HepG2 (cell line): ENCODE measurements around the gene ZDHHC16. TPM values are rescaled to one million over a fixed set of nuclear protein-coding genes. Genes with fewer than 3 reads are reported as not detected.

ENCODE experiments used
- ATAC-seq: fragments of 200-7000 bp; cut with Tn5 transposase; 3 replicates; pipeline ENCODE4 v1.9.1; 2020; ENCODE audit warnings: mild to moderate bottlenecking, moderate library complexity
- BruUV-seq: library from RNA; stranded (reverse); fragments of 400-500 nt; replicated peaks from 2 replicates; lab custom pipeline; 2021; lab: Mats Ljungman, UMichigan
- CTCF ChIA-PET: fragments of 300-600 bp; formaldehyde crosslinking; extraction: SDS; loops from one replicate; lab custom pipeline; 2021; ENCODE audit warnings: low total read pairs, inconsistent platforms, low intra/inter-chr PET ratio; lab: Yijun Ruan, JAX
- POLR2A ChIA-PET: fragments of 350-600 bp; sonication (Branson Sonifier 250); formaldehyde crosslinking; loops from one replicate; lab custom pipeline; 2020; ENCODE audit warnings: antibody characterized with exemption, inconsistent platforms; lab: Yijun Ruan, JAX
- DNase-seq: peaks from one replicate; pipeline ENCODE4 v3.0.0-alpha.2; 2015; ENCODE audit warnings: low spot score
- FAIRE-seq: peaks from 3 replicates; lab custom pipeline; 2011; peaks lifted over from hg19 to GRCh38; lab: Jason Lieb, UNC
- H2AFZ ChIP-seq: one replicate; pipeline ENCODE4 v1.6.1; 2011; ENCODE audit warnings: low read length, inconsistent platforms
- H3K27ac ChIP-seq: fragments of 300-600 bp; 3 replicates; pipeline ENCODE4 v1.8.0; 2011; ENCODE audit warnings: mixed run types, mild to moderate bottlenecking, mixed read lengths, low read length, inconsistent platforms; ENCODE audit not compliant: insufficient read depth; ENCODE audit errors: extremely low read length
- H3K27me3 ChIP-seq, 2 experiments: fragments of 200-600 bp in 1 of 2; 2 replicates in 1 of 2; 3 replicates in 1 of 2; pipeline versions ENCODE4 v1.6.0 to v1.8.0; 2011; ENCODE audit warnings: low read length in 2 of 2, mild to moderate bottlenecking in 2 of 2, moderate library complexity in 2 of 2, inconsistent platforms in 1 of 2; ENCODE audit not compliant: insufficient read depth in 2 of 2, control insufficient read depth in 1 of 2
- H3K36me3 ChIP-seq, 2 experiments: fragments of 200-600 bp in 1 of 2; replicated peaks in 1 of 2; 2 replicates in 1 of 2; 3 replicates in 1 of 2; pipeline versions ENCODE4 v1.5.1 to v1.8.0; 2011; ENCODE audit warnings: low read length in 2 of 2, inconsistent platforms in 1 of 2; ENCODE audit not compliant: insufficient read depth in 2 of 2, control insufficient read depth in 1 of 2
- H3K4me1 ChIP-seq: 2 replicates; pipeline ENCODE4 v1.5.1; 2012; ENCODE audit warnings: low read length, inconsistent platforms; ENCODE audit not compliant: insufficient read depth
- H3K4me2 ChIP-seq: 2 replicates; pipeline ENCODE4 v1.6.0; 2011; ENCODE audit warnings: low read depth, low read length, inconsistent platforms
- H3K4me3 ChIP-seq, 3 experiments: fragments of 200-600 bp in 1 of 3; sonication (generic), shearing (Covaris generic) in 1 of 3; replicated peaks in 1 of 3; 2 replicates each; pipeline ENCODE4 v1.5.1; 2011 to 2016; ENCODE audit warnings: low read length in 3 of 3, inconsistent platforms in 2 of 3, low read depth in 2 of 3, mild to moderate bottlenecking in 2 of 3, control low read depth in 1 of 3, mixed read lengths in 1 of 3; ENCODE audit not compliant: insufficient read depth in 1 of 3
- H3K79me2 ChIP-seq: one replicate; pipeline ENCODE4 v1.6.1; 2011; ENCODE audit warnings: low read length, inconsistent platforms; ENCODE audit not compliant: insufficient read depth
- H3K9ac ChIP-seq: 2 replicates; pipeline ENCODE4 v1.6.0; 2011; ENCODE audit warnings: mild to moderate bottlenecking, low read depth, low read length, inconsistent platforms; ENCODE audit not compliant: insufficient read depth
- H3K9me3 ChIP-seq: 2 replicates; pipeline ENCODE4 v1.5.1; 2012; ENCODE audit warnings: mild to moderate bottlenecking, low read length
- H4K20me1 ChIP-seq: 2 replicates; pipeline ENCODE4 v1.6.0; 2011; ENCODE audit warnings: inconsistent platforms, mild to moderate bottlenecking, low read length, moderate library complexity; ENCODE audit not compliant: insufficient read depth
- ELF3 ChIP-seq: IDR thresholded peaks from 2 replicates; pipeline ENCODE4 v1.6.1; 2016; ENCODE audit warnings: missing genetic modification reagents, missing compliant biosample characterization
- NBN ChIP-seq: fragments of 450-650 bp; conservative IDR thresholded peaks from 2 replicates; pipeline ENCODE4 v1.6.1; 2017
- NCOA1 ChIP-seq: sonication (generic); formaldehyde crosslinking; IDR thresholded peaks from 2 replicates; pipeline ENCODE4 v1.9.0; 2021; ENCODE audit warnings: missing genetic modification reagents
- PAWR ChIP-seq: sonication (generic); formaldehyde crosslinking; IDR thresholded peaks from 2 replicates; pipeline ENCODE4 v1.4.0; 2020; ENCODE audit warnings: missing genetic modification reagents, mild to moderate bottlenecking, borderline replicate concordance
- SMYD3 ChIP-seq: sonication (generic); formaldehyde crosslinking; IDR thresholded peaks from 2 replicates; pipeline ENCODE4 v1.8.1; 2023; ENCODE audit warnings: mild to moderate bottlenecking, missing genetic modification reagents
- TAF15 ChIP-seq: fragments of 200-400 bp; formaldehyde crosslinking; IDR thresholded peaks from one replicate; pipeline ENCODE4 v1.6.1; 2018; ENCODE audit warnings: mild to moderate bottlenecking, low read depth, low read length; ENCODE audit not compliant: poor library complexity, severe bottlenecking
- TBX3 ChIP-seq: fragments of 450-650 bp; IDR thresholded peaks from 2 replicates; pipeline ENCODE4 v1.6.1; 2017; ENCODE audit warnings: antibody characterized with exemption, mild to moderate bottlenecking, inconsistent platforms, borderline replicate concordance
- THAP11 ChIP-seq: IDR thresholded peaks from 2 replicates; pipeline ENCODE4 v1.6.1; 2016; ENCODE audit warnings: missing biosample characterization, missing genetic modification reagents
- TRAFD1 ChIP-seq: sonication (generic); formaldehyde crosslinking; IDR thresholded peaks from 2 replicates; pipeline ENCODE4 v1.5.1; 2020; ENCODE audit warnings: missing genetic modification reagents, mild to moderate bottlenecking, borderline replicate concordance
- WIZ ChIP-seq: sonication (generic); formaldehyde crosslinking; IDR thresholded peaks from 2 replicates; pipeline ENCODE4 v1.5.1; 2020; ENCODE audit warnings: mild to moderate bottlenecking, missing genetic modification reagents
- ZFP36L1 ChIP-seq: sonication (generic); formaldehyde crosslinking; IDR thresholded peaks from 2 replicates; pipeline ENCODE4 v1.8.0; 2022; ENCODE audit warnings: mild to moderate bottlenecking, missing genetic modification reagents, moderate library complexity
- ZNF275 ChIP-seq: sonication (generic); formaldehyde crosslinking; IDR thresholded peaks from 2 replicates; pipeline ENCODE4 v1.8.0; 2022; ENCODE audit warnings: missing genetic modification reagents, mild to moderate bottlenecking, inconsistent platforms, borderline replicate concordance
- ZNF335 ChIP-seq: sonication (generic); formaldehyde crosslinking; IDR thresholded peaks from 2 replicates; pipeline ENCODE4 v1.4.0; 2020; ENCODE audit warnings: missing genetic modification reagents
- ZNF441 ChIP-seq: sonication (generic); formaldehyde crosslinking; IDR thresholded peaks from 2 replicates; pipeline ENCODE4 v1.7.0; 2021; ENCODE audit warnings: missing genetic modification reagents, borderline replicate concordance
- ZNF782 ChIP-seq: sonication (generic); formaldehyde crosslinking; IDR thresholded peaks from 2 replicates; pipeline ENCODE4 v1.4.0; 2020; ENCODE audit warnings: missing genetic modification reagents, mild to moderate bottlenecking, borderline replicate concordance
- ZUFSP ChIP-seq: sonication (generic); formaldehyde crosslinking; IDR thresholded peaks from 2 replicates; pipeline ENCODE4 v1.9.0; 2021; ENCODE audit warnings: missing genetic modification reagents, mild to moderate bottlenecking, borderline replicate concordance
- WGBS: methylation state at CpG from one replicate; pipeline ENCODE4 v1.1.6; 2017; ENCODE audit warnings: low lambda C conversion rate; 5-methylcytosine and 5-hydroxymethylcytosine counted together
- in situ Hi-C: cut with HindIII; loops from 2 replicates; pipeline ENCODE4 v1.10.0; 2017; ENCODE audit warnings: low pct_unique_long_range_greater_than_20kb; ENCODE audit not compliant: extremely low pct_ligation_motif_present
- intact Hi-C: fragments of 100-400 bp; cut with micrococcal nuclease; formaldehyde crosslinking; loops from one replicate; pipeline ENCODE4 v1.10.0; 2022; ENCODE audit not compliant: unreplicated experiment
- polyA plus RNA-seq, 8 experiments: library from polyadenylated mRNA; depleted of rRNA in 3 of 8; stranded (reverse) in 7 of 8; unstranded in 1 of 8; fragments of >200 nt; fragmentation: Illumina TruSeq in 4 of 8; extraction: Trizol in 4 of 8; gene quantifications; 2 replicates each; pipeline versions ENCODE4 v1.2.1 to v1.2.3, GENCODE V29; 2011 to 2016; ENCODE audit warnings: low read depth in 4 of 8, missing spikeins in 1 of 8, mixed read lengths in 1 of 8; ENCODE audit not compliant: insufficient read depth in 1 of 8
- total RNA-seq, 5 experiments: library from RNA; depleted of rRNA; stranded (reverse); fragments of >200 nt; fragmentation: Illumina TruSeq; extraction: Trizol; gene quantifications; 2 replicates each; pipeline ENCODE4 v1.2.3, GENCODE V29; 2016; ENCODE audit warnings: low read depth in 1 of 5
- TF ChIP-seq, protein P1 (sequence below): sonication (generic); formaldehyde crosslinking; IDR thresholded peaks from 2 replicates; pipeline ENCODE4 v1.9.0; 2022; ENCODE audit warnings: low read depth, missing genetic modification reagents
- TF ChIP-seq, protein P2 (sequence below): sonication (generic); formaldehyde crosslinking; IDR thresholded peaks from 2 replicates; pipeline ENCODE4 v1.4.0; 2020; ENCODE audit warnings: missing genetic modification reagents

Gene ZDHHC16
- total and polyA plus RNA-seq, 2 of the 13 experiments (the other 11 are each of a cell fraction or from before 2014, with no cell fraction given) = 40.8 to 41.8 TPM

DNA sequence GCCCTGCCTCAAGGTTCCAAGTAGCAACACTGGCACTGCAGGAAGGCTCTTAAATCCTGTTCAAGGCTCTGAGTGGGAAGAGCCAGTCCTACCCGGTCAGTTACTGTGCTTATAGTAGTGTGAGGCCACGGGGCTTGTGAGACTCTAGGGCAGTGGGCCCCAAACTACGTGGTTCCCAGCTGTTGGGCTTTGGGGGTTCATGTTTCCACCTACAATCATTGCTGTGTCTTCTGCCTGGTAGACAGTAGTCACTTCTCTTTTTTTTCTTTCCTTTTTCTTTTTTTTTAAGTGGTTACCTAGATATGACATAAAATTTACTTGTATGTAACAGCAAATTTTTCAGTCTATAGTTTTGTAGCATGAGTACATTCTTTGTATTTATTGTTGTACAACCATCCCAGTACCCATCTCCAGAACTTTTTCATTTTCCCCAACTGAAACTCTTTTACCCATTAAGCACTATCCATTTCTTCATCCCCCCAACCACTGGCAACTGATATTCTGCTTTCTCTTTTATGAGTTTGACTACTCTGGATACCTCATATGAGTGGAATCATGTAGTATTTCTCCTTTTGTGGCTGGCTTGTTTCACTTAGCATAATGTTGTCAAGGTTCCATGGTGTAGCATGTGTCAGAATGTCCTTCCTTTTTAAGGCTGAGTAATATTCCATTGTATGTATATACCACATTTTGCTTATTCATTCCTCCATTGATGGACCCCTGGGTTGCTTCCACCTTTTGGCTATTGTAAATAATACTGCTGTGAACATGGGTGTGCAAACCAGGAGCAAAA is 60.4 kb downstream of the ZDHHC16 start:
- in situ Hi-C loops = no loop called here
- H3K9ac ChIP-seq = no peak overlapping the region
- no peak overlapping the region for H3K4me3 ChIP-seq
- DNase-seq (no peak), FAIRE-seq (no peak), ATAC-seq (no peak)
- no peaks in the 10 kb centered on the region for H3K79me2 ChIP-seq
- ChIA-PET CTCF (no interaction called here), POLR2A (no interaction called here)
- H3K36me3 ChIP-seq = no peaks in the 10 kb centered on the region; a peak in 1 of 5 replicates
- H4K20me1 ChIP-seq = no peaks in the 10 kb centered on the region; the same call in 1 of the 2 replicates
- intact Hi-C loops = no loop called here
- no peaks in the 10 kb centered on the region for H3K27me3 ChIP-seq
- no peaks in the 10 kb centered on the region for H3K9me3 ChIP-seq
- BruUV-seq = no TSS peak
- no peak overlapping the region for H2AFZ ChIP-seq
- H3K4me1 ChIP-seq = peaks cover 9% of the 10 kb centered on the region
- WGBS = 100% methylated on average over 2 of the region's 3 CpGs
- H3K4me2 ChIP-seq = no peak overlapping the region
- no peak overlapping the region for H3K27ac ChIP-seq
- TF ChIP-seq, protein P1, sequence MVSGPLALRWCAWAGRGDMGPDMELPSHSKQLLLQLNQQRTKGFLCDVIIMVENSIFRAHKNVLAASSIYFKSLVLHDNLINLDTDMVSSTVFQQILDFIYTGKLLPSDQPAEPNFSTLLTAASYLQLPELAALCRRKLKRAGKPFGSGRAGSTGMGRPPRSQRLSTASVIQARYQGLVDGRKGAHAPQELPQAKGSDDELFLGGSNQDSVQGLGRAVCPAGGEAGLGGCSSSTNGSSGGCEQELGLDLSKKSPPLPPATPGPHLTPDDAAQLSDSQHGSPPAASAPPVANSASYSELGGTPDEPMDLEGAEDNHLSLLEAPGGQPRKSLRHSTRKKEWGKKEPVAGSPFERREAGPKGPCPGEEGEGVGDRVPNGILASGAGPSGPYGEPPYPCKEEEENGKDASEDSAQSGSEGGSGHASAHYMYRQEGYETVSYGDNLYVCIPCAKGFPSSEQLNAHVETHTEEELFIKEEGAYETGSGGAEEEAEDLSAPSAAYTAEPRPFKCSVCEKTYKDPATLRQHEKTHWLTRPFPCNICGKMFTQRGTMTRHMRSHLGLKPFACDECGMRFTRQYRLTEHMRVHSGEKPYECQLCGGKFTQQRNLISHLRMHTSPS = no peak
- TF ChIP-seq ZFP36L1 = no peak
- no peak for TF ChIP-seq TAF15
- TF ChIP-seq THAP11 (CRISPR knock-in tag) = no peak
- TF ChIP-seq SMYD3 (CRISPR knock-in tag) = no peak
- no peak for TF ChIP-seq TRAFD1 (CRISPR knock-in tag)
- no peak for TF ChIP-seq NCOA1 (CRISPR knock-in tag)
- no peak for TF ChIP-seq ZNF782 (CRISPR knock-in tag)
- TF ChIP-seq ZNF275 (CRISPR knock-in tag) = no peak
- no peak for TF ChIP-seq ZUFSP (CRISPR knock-in tag)
- no peak for TF ChIP-seq ELF3 (CRISPR knock-in tag)
- TF ChIP-seq, protein P2, sequence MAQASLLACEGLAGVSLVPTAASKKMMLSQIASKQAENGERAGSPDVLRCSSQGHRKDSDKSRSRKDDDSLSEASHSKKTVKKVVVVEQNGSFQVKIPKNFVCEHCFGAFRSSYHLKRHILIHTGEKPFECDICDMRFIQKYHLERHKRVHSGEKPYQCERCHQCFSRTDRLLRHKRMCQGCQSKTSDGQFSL = no peak
- no peak for TF ChIP-seq NBN
- TF ChIP-seq PAWR (CRISPR knock-in tag) = no peak
- TF ChIP-seq ZNF335 (CRISPR knock-in tag) = no peak
- TF ChIP-seq ZNF441 (CRISPR knock-in tag) = no peak
- no peak for TF ChIP-seq TBX3
- TF ChIP-seq WIZ (CRISPR knock-in tag) = no peak
